Activated naive CD8-positive, alpha-beta T cell treated with anti-CD3 and anti-CD28 coated beads, Interleukin-2, amount 10 ng/mL, durations not matched to agents 7 days and 5 days (primary cell): Measurements from ENCODE around the gene METTL3. TPM values are rescaled to one million over a fixed set of nuclear protein-coding genes. Genes with fewer than 3 reads are reported as not detected.

ENCODE experiments used
- total RNA-seq, 2 experiments: library from RNA; stranded (reverse); gene quantifications; one replicate each; pipeline ENCODE4 v1.2.3, GENCODE V29; 2021

Gene METTL3
- total RNA-seq, 2 experiments from 2014 or later: 89.2 to 90.9 TPM

Other genes starting within 250 kb of the METTL3 start
- 100 to 1,000 TPM; 658 to 677 TPM for gene HNRNPC, start 241.9 kb downstream of the METTL3 start, total RNA-seq
- not detected for gene RPGRIP1, start 231.3 kb downstream of the METTL3 start, total RNA-seq
- 100 to 1,000 TPM; 119 to 121 TPM for gene SUPT16H, start 127.3 kb downstream of the METTL3 start, total RNA-seq
- 100 to 1,000 TPM; 128 to 133 TPM for gene CHD8, start 55.2 kb downstream of the METTL3 start, total RNA-seq
- gene RAB2B, start 34.4 kb downstream of the METTL3 start, total RNA-seq: 10 to 100 TPM; 27.3 to 27.5 TPM
- gene TOX4, start 34.1 kb downstream of the METTL3 start, total RNA-seq: 10 to 100 TPM; 76.7 to 79.7 TPM
- gene SALL2, start 15.0 kb upstream of the METTL3 start, total RNA-seq: 1 to 10 TPM; 4.0 to 4.4 TPM
- not detected for gene OR10G3, start 68.7 kb upstream of the METTL3 start, total RNA-seq
- gene OR10G2, start 123.6 kb upstream of the METTL3 start, total RNA-seq: not detected
- not detected for gene OR4E2, start 142.5 kb upstream of the METTL3 start, total RNA-seq
- gene OR4E1, start 162.5 kb upstream of the METTL3 start, total RNA-seq: under 1 TPM in 1 of 2 experiments, not detected in 1; 0.11 TPM